ENCODE data around the gene SETBP1. TPM values are rescaled to one million over a fixed set of nuclear protein-coding genes. Genes with fewer than 3 reads are reported as not detected.

Gene SETBP1
- total and polyA plus RNA-seq, 2 of the 8 experiments (the other 6 are each of a cell fraction or from before 2014, with no cell fraction given) = 2.0 to 6.5 TPM

- TF ChIP-seq KDM4A (IDR thresholded peaks at IDR 0.05; ENCODE audit: low read depth, low read length, severe bottlenecking) (peak; percentile 33), ASH2L (IDR thresholded peaks at IDR 0.05; ENCODE audit: low read length) (peak; percentile 82), TAF1 (IDR thresholded peaks at IDR 0.05; ENCODE audit: low read depth, low read length) (0 out of 2 replicates have a peak, but pooled peaks have one; percentile 32), HDAC2 (IDR thresholded peaks at IDR 0.05; ENCODE audit: borderline replicate concordance in 1 of 2, low read depth in 2 of 2, low read length in 2 of 2) (no peak), MAX (IDR thresholded peaks at IDR 0.05) (peak; percentile 33; the same call in 1 of the 2 replicates), POLR2A (IDR thresholded peaks at IDR 0.05; ENCODE audit: control extremely low read depth in 1 of 2, low read depth in 2 of 2, low read length in 2 of 2) (no peak)
Observed at GRCh38 chr18:44682201-44682870, 1.6 kb downstream of the SETBP1 start (continued).

Data from H1 (cell line).